HG03565 (cell line): Measurements from ENCODE around the gene DKK1.
"Not testable (repeated sequence)": the region's sequence is repeated elsewhere in the genome, so short reads cannot be mapped to it uniquely, and the experiment has no call there.

Source experiments
- ATAC-seq: cut with Tn5 transposase; IDR thresholded peaks from one replicate; pipeline ENCODE4 v1.9.1; 2021; ENCODE audit warnings: mild to moderate bottlenecking, moderate library complexity; ENCODE audit not compliant: unreplicated experiment

Gene DKK1

DNA sequence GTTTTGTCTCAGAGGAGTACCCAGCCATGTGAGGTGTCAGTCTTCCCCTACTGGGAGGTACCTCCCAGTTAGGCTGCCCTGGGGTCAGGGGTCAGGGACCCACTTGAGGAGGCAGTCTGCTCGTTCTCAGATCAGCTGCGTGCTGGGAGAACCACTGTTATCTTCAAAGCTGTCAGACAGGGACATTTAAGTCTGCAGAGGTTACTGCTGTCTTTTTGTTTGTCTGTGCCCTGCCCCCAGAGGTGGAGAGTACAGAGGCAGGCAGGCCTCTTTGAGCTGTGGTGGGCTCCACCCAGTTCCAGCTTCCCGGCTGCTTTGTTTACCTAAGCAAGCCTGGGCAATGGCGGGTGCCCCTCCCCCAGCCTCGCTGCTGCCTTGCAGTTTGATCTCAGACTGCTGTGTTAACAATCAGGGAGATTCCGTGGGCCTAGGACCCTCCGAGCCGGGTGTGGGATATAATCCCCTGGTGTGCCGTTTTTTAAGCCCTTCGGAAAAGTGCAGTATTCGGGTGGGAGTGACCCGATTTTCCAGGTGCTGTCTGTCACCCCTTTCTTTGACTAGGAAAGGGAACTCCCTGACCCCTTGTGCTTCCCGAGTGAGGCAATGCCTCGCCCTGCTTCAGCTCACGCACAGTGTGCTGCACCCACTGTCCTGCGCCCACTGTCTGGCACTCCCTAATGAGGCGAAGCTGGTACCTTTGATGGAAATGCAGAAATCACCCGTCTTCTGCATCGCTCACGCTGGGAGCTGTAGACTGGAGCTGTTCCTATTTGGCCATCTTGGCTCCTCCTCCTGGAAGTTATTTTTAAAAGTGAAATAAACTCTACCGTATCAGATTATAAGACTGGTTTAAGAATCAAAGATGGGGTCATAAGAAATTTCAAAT, 51.7 kb downstream of the DKK1 start:
- not testable (repeated sequence) for ATAC-seq
